ENCODE measurements around the gene ZNF827.
A peak's percentile ranks its signal among the peaks of the same experiment; 100 is the strongest.

ZNF827 gene

DNA sequence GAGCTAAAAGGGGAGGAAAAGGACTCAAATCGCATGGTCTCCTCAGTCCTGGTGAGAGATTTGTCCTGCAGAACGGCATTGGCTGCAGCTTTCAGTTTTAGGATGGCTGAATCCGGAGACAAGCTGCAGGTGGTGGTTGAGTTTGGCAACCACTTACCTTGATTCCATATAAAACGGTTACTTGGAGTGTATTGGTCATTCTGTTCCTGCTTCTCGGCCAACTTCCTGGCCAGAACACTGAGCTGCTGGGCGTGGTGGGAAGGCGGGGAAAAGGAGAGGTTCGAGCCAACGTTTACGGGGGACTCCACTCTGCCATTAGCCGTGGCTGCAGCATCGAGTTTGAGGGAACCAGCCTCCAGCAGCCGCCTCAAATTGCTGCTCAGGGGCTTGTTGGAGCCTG is 36.1 kb downstream of the ZNF827 start:
- no peak for DNase-seq (ENCODE audit: extremely low spot score)
- ChIA-PET POLR2A (no interaction called here), CTCF (no interaction called here)
- TF ChIP-seq ELF4 (IDR thresholded peaks at IDR 0.05): no peak
- TF ChIP-seq FOXK2 (IDR thresholded peaks at IDR 0.05): no peak
- no peak for TF ChIP-seq ZNF384 (IDR thresholded peaks at IDR 0.05)
- TF ChIP-seq TARDBP (IDR thresholded peaks at IDR 0.05): no peak
- no peak for TF ChIP-seq L3MBTL2 (conservative IDR thresholded peaks at IDR 0.05)
- TF ChIP-seq ARNT (IDR thresholded peaks at IDR 0.05): no peak

- no peak for DNase-seq (ENCODE audit: extremely low spot score)
- ChIA-PET POLR2A (no interaction called here), CTCF (interaction anchor here (0.6 to 1.4 kb wide), 3 partner anchors 12 to 618 kb away, joined by 3 to 5 read pairs (median 3); no protein-coding TSS in a partner anchor)
- no peak for TF ChIP-seq FOXM1 (IDR thresholded peaks at IDR 0.05; ENCODE audit: borderline replicate concordance)
- no peak for TF ChIP-seq BHLHE40 (IDR thresholded peaks at IDR 0.05; ENCODE audit: borderline replicate concordance)
- no peak for TF ChIP-seq SP1 (IDR thresholded peaks at IDR 0.05)
- TF ChIP-seq ARNT (IDR thresholded peaks at IDR 0.05): no peak
- no peak for TF ChIP-seq CTBP1 (IDR thresholded peaks at IDR 0.05; ENCODE audit: borderline replicate concordance)
- TF ChIP-seq LEF1 (IDR thresholded peaks at IDR 0.05; ENCODE audit: borderline replicate concordance): no peak
- no peak for TF ChIP-seq PKNOX1 (IDR thresholded peaks at IDR 0.05)
- no peak for TF ChIP-seq NFRKB (IDR thresholded peaks at IDR 0.05)
- no peak for TF ChIP-seq HDGF (IDR thresholded peaks at IDR 0.05; ENCODE audit: borderline replicate concordance)
- no peak for TF ChIP-seq FOXA1 (IDR thresholded peaks at IDR 0.05)
- TF ChIP-seq ZNF384 (IDR thresholded peaks at IDR 0.05): no peak
- no peak for TF ChIP-seq TARDBP (IDR thresholded peaks at IDR 0.05)
- TF ChIP-seq ELF4 (IDR thresholded peaks at IDR 0.05): no peak
- TF ChIP-seq FOXK2 (IDR thresholded peaks at IDR 0.05): no peak
Measured at GRCh38 chr4:145899886-145900460, 38.6 kb downstream of the ZNF827 start.

GRCh38 chr4:145898926-145899531 is 39.6 kb downstream of the ZNF827 start:
- ChIA-PET CTCF (interaction anchor here (1.4 kb wide), 1 partner anchor 11 kb away, joined by 5 read pairs; no protein-coding TSS in a partner anchor), POLR2A (no interaction called here)
- DNase-seq (ENCODE audit: extremely low spot score): no peak
- TF ChIP-seq SUZ12 (IDR thresholded peaks at IDR 0.05) (no peak), ARNT (IDR thresholded peaks at IDR 0.05) (no peak), CTBP1 (IDR thresholded peaks at IDR 0.05; ENCODE audit: borderline replicate concordance) (no peak), LEF1 (IDR thresholded peaks at IDR 0.05; ENCODE audit: borderline replicate concordance) (no peak), ELF4 (IDR thresholded peaks at IDR 0.05) (no peak)

- DNase-seq (ENCODE audit: extremely low spot score): no peak
- TF ChIP-seq CTBP1 (IDR thresholded peaks at IDR 0.05; ENCODE audit: borderline replicate concordance) (no peak), ELF4 (IDR thresholded peaks at IDR 0.05) (no peak)
- POLR2A ChIA-PET: no interaction called here
- CTCF ChIA-PET: no interaction called here
Measured at GRCh38 chr4:145898466-145898865, 40.2 kb downstream of the ZNF827 start.

DNA sequence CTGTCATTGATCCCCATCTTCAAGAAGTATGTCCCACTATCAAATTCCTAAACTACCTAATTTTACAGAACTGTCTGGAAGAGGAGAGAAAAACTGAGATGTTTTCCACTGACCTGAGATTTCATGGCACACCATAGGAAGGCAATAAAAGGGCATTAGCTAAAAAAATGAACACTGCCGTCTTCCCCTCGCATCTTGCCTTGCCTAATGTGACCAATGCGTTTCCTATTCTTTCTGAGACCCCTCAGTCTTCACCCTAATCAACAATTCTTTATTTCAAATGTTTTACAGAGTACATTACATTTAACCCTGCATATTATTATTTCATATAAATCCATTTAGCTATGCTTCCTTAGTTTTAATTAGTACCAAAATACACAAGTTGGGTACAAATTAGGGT is 43.6 kb downstream of the ZNF827 start:
- no peak for DNase-seq (ENCODE audit: extremely low spot score)
- CTCF ChIA-PET: interaction anchor here (0.7 kb wide), 1 partner anchor 17 kb away, joined by 3 read pairs; no protein-coding TSS in a partner anchor
- POLR2A ChIA-PET: no interaction called here
- TF ChIP-seq SP1 (IDR thresholded peaks at IDR 0.05) (no peak), BHLHE40 (IDR thresholded peaks at IDR 0.05; ENCODE audit: borderline replicate concordance) (no peak), TARDBP (IDR thresholded peaks at IDR 0.05) (no peak), ARNT (IDR thresholded peaks at IDR 0.05) (no peak), FOXK2 (IDR thresholded peaks at IDR 0.05) (no peak), SUZ12 (IDR thresholded peaks at IDR 0.05) (no peak), L3MBTL2 (conservative IDR thresholded peaks at IDR 0.05) (no peak), LEF1 (IDR thresholded peaks at IDR 0.05; ENCODE audit: borderline replicate concordance) (no peak), ZNF384 (IDR thresholded peaks at IDR 0.05) (no peak), NFRKB (IDR thresholded peaks at IDR 0.05) (no peak), FOXA1 (IDR thresholded peaks at IDR 0.05) (no peak)

DNA sequence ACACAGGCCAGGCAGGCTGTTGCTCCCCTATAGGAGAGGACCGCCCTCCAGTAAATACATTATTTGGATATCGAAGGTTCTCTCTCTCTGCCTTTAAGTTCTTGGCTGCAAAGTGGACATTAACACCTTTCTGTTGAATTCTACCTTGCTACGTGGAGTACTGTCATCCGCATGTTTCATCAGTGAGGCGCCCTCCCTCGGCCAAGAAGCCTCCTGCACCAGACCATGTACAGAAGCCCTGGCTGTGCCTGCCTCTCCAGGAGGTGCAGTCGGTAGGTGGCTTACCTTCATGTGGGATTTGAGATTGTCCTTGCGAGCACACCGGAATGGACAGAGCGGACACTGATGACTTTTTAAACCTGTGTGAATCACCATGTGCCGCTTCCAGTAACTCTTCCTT is 46.7 kb downstream of the ZNF827 start:
- CTCF ChIA-PET: interaction anchor here (2.4 kb wide), 1 partner anchor 15 kb away, joined by 6 read pairs; no protein-coding TSS in a partner anchor
- DNase-seq (ENCODE audit: extremely low spot score): peak; percentile 37
- TF ChIP-seq TARDBP (IDR thresholded peaks at IDR 0.05): no peak
- TF ChIP-seq L3MBTL2 (conservative IDR thresholded peaks at IDR 0.05): no peak
- POLR2A ChIA-PET: no interaction called here

DNA sequence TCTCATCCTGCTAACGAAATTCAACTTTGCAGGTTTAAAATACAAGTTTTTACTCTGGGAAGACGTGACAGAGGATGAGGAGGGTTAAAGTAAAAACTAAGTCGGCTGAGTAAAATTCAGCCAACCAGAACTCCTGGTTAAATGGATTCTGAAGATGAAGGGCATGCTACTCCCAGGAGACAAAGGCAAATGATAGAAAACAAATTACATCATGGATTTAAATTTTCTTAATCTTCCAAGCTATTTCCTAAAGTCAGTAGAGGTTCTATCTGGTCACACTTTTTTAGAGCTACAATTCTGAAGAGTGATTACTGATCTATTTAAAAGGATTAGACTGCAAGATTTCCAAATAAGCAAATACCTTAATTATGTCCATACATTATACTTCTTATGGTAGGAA is 47.9 kb downstream of the ZNF827 start:
- DNase-seq (ENCODE audit: extremely low spot score): no peak
- ChIA-PET POLR2A (interaction anchor here (1.7 kb wide), 1 partner anchor 45 kb away, joined by 5 read pairs; no protein-coding TSS in a partner anchor), CTCF (interaction anchor here (0.6 to 2.4 kb wide), 3 partner anchors 10 to 332 kb away, joined by 3 to 6 read pairs (median 3); no protein-coding TSS in a partner anchor)
- TF ChIP-seq ZNF384 (IDR thresholded peaks at IDR 0.05) (no peak), ARNT (IDR thresholded peaks at IDR 0.05) (no peak), NFRKB (IDR thresholded peaks at IDR 0.05) (no peak), FOXA1 (IDR thresholded peaks at IDR 0.05) (no peak), LEF1 (IDR thresholded peaks at IDR 0.05; ENCODE audit: borderline replicate concordance) (no peak), BHLHE40 (IDR thresholded peaks at IDR 0.05; ENCODE audit: borderline replicate concordance) (no peak), SP1 (IDR thresholded peaks at IDR 0.05) (no peak), ELF4 (IDR thresholded peaks at IDR 0.05) (no peak), HDGF (IDR thresholded peaks at IDR 0.05; ENCODE audit: borderline replicate concordance) (no peak), SUZ12 (IDR thresholded peaks at IDR 0.05) (no peak), CTBP1 (IDR thresholded peaks at IDR 0.05; ENCODE audit: borderline replicate concordance) (no peak), PKNOX1 (IDR thresholded peaks at IDR 0.05) (no peak), L3MBTL2 (conservative IDR thresholded peaks at IDR 0.05) (no peak), TARDBP (IDR thresholded peaks at IDR 0.05) (no peak), FOXM1 (IDR thresholded peaks at IDR 0.05; ENCODE audit: borderline replicate concordance) (no peak), FOXK2 (IDR thresholded peaks at IDR 0.05) (no peak)

Measured in HEK293T (cell line).